OCI-LY7 (cell line): ENCODE measurements around the gene RANBP17. TPM values are rescaled to one million over a fixed set of nuclear protein-coding genes. Genes with fewer than 3 reads are reported as not detected.
"Not testable (repeated sequence)": the region's sequence is repeated elsewhere in the genome, so short reads cannot be mapped to it uniquely, and the experiment has no call there.

Experiments used
- BruUV-seq: library from RNA; stranded (reverse); fragments of 400-500 nt; replicated peaks from 2 replicates; lab custom pipeline; 2021; lab: Mats Ljungman, UMichigan
- CTCF ChIA-PET: fragments of 300-600 bp; sonication (Branson Sonifier 250); formaldehyde crosslinking; loops from one replicate; lab custom pipeline; 2022; ENCODE audit warnings: antibody characterized with exemption; ENCODE audit not compliant: unreplicated experiment; lab: Charles Lee
- POLR2A ChIA-PET: fragments of 300-600 bp; sonication (Branson Sonifier 250); formaldehyde crosslinking; loops from one replicate; lab custom pipeline; 2022; ENCODE audit warnings: antibody characterized with exemption; lab: Charles Lee
- DNase-seq: peaks from one replicate; pipeline ENCODE4 v3.0.0-alpha.2; 2015; ENCODE audit warnings: low spot score
- H2AFZ ChIP-seq: fragments of 200-600 bp; sonication (generic), shearing (Covaris generic); 2 replicates; pipeline ENCODE4 v1.6.1; 2014; ENCODE audit warnings: mild to moderate bottlenecking, antibody characterized with exemption, low read length, moderate library complexity
- H3K27ac ChIP-seq: fragments of 200-600 bp; sonication (generic); 2 replicates; pipeline ENCODE4 v1.5.1; 2014; ENCODE audit warnings: mixed run types, low read depth, mild to moderate bottlenecking, moderate library complexity, low read length, inconsistent platforms; ENCODE audit not compliant: poor library complexity, severe bottlenecking
- H3K36me3 ChIP-seq: fragments of 200-600 bp; sonication (generic); 2 replicates; pipeline ENCODE4 v1.6.1; 2014; ENCODE audit warnings: mild to moderate bottlenecking, antibody characterized with exemption, low read length, moderate library complexity, mixed read lengths; ENCODE audit not compliant: insufficient read depth
- H3K4me1 ChIP-seq: fragments of 200-600 bp; sonication (generic); 2 replicates; pipeline ENCODE4 v1.5.1; 2014; ENCODE audit warnings: mild to moderate bottlenecking, low read length; ENCODE audit not compliant: insufficient read depth, poor library complexity, severe bottlenecking
- H3K4me2 ChIP-seq: fragments of 200-600 bp; sonication (generic); 2 replicates; pipeline ENCODE4 v1.6.1; 2014; ENCODE audit warnings: mild to moderate bottlenecking, low read length
- H3K4me3 ChIP-seq: fragments of 200-600 bp; sonication (generic); 2 replicates; pipeline ENCODE4 v1.5.1; 2014; ENCODE audit warnings: mild to moderate bottlenecking, low read depth, low read length; ENCODE audit not compliant: poor library complexity, severe bottlenecking
- H3K79me2 ChIP-seq: fragments of 200-600 bp; sonication (generic); 2 replicates; pipeline ENCODE4 v1.6.1; 2016; ENCODE audit warnings: low read depth, mild to moderate bottlenecking, low read length, moderate library complexity, mixed read lengths; ENCODE audit not compliant: insufficient read depth
- H3K9me2 ChIP-seq: fragments of 200-600 bp; sonication (generic); 2 replicates; pipeline ENCODE4 v1.6.1; 2016; ENCODE audit warnings: mild to moderate bottlenecking, low read length, mixed read lengths; ENCODE audit not compliant: insufficient read depth
- H3K9me3 ChIP-seq: fragments of 200-600 bp; sonication (generic); 2 replicates; pipeline ENCODE4 v1.6.1; 2014; ENCODE audit warnings: mild to moderate bottlenecking, mixed run types, low read length, mixed read lengths
- H4K20me1 ChIP-seq: fragments of 200-600 bp; sonication (generic); 2 replicates; pipeline ENCODE4 v1.6.1; 2014; ENCODE audit warnings: mild to moderate bottlenecking, antibody characterized with exemption, low read length, moderate library complexity, mixed read lengths; ENCODE audit not compliant: insufficient read depth
- EZH2phosphoT487 ChIP-seq: fragments of 200-600 bp; sonication (generic); IDR thresholded peaks from 2 replicates; pipeline ENCODE4 v1.6.1; 2018; ENCODE audit warnings: low read depth, borderline replicate concordance, mild to moderate bottlenecking, mixed run types, antibody characterized with exemption, low read length, moderate library complexity, mixed read lengths
- intact Hi-C: fragments of 100-400 bp; cut with micrococcal nuclease; formaldehyde crosslinking; loops from one replicate; pipeline ENCODE4 v1.10.0; 2022; ENCODE audit not compliant: unreplicated experiment
- total RNA-seq, 2 experiments: library from RNA; depleted of rRNA in 1 of 2; stranded (reverse); fragments of >200 nt in 1 of 2; shearing (Covaris generic) in 1 of 2; gene quantifications; 2 replicates each; pipeline ENCODE4 v1.2.3, GENCODE V29; 2014 to 2022
- TF ChIP-seq, protein P1 (sequence below): fragments of 200-600 bp; sonication (generic); conservative IDR thresholded peaks from 2 replicates; pipeline ENCODE4 v1.5.1; 2014; ENCODE audit warnings: mild to moderate bottlenecking, antibody characterized with exemption, low read length, moderate library complexity, mixed read lengths

The RANBP17 gene
- total RNA-seq, 2 experiments from 2014 or later: not detected

DNA sequence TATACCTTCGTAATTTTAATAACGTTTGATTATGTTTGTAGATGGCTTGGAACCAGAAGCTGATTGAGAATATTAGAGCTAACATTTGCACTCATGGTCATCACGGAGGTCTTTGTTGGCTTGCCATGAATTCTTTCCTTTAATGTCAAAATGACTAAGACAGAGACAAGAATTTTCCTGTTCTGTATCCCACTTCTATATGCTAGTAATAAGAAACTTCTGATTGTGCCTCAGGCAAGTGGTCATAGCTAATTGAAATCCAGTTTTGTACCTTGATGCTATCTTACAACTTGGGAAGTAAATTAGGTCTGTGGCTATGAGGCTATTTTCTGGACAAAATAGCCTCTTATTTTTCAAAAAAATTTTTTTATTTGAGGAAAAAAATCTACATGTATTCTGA is 167.6 kb downstream of the RANBP17 start:
- Histone ChIP-seq H3K9me3 (no peaks in the 10 kb centered on the region), H3K4me1 (no peaks in the 10 kb centered on the region), H4K20me1 (no peaks in the 10 kb centered on the region), H3K4me3 (no peak overlapping the region), H2AFZ (no peak overlapping the region), H3K9me2 (no peaks in the 10 kb centered on the region), H3K79me2 (no peaks in the 10 kb centered on the region), H3K36me3 (no peaks in the 10 kb centered on the region), H3K27ac (no peak overlapping the region), H3K4me2 (no peak overlapping the region)
- CTCF ChIA-PET: no interaction called here
- no TSS peak for BruUV-seq
- POLR2A ChIA-PET: no interaction called here
- intact Hi-C loops: no loop called here
- TF ChIP-seq, protein P1, sequence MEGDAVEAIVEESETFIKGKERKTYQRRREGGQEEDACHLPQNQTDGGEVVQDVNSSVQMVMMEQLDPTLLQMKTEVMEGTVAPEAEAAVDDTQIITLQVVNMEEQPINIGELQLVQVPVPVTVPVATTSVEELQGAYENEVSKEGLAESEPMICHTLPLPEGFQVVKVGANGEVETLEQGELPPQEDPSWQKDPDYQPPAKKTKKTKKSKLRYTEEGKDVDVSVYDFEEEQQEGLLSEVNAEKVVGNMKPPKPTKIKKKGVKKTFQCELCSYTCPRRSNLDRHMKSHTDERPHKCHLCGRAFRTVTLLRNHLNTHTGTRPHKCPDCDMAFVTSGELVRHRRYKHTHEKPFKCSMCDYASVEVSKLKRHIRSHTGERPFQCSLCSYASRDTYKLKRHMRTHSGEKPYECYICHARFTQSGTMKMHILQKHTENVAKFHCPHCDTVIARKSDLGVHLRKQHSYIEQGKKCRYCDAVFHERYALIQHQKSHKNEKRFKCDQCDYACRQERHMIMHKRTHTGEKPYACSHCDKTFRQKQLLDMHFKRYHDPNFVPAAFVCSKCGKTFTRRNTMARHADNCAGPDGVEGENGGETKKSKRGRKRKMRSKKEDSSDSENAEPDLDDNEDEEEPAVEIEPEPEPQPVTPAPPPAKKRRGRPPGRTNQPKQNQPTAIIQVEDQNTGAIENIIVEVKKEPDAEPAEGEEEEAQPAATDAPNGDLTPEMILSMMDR: no peak
- no peak for TF ChIP-seq EZH2phosphoT487
- DNase-seq: no peak

DNA sequence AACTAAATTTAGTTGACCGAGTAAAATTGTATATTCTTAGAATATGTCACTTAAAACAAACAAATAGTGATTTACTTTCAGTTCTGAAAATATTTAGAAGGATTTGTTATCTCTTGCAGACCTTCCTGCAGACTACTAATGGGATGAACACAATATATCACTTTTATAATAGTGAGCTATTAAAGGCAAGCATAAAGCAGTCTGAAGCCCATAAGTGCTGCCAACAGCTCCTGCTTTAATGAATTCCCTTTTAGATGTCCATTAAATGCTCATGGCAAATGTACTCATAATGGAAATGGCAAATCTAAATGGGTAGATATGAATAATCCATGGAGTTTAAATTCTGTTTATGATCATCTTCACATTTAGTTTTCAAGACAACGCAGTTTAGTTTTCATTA is 170.2 kb downstream of the RANBP17 start:
- Histone ChIP-seq H3K36me3 (no peaks in the 10 kb centered on the region), H3K9me2 (no peaks in the 10 kb centered on the region), H4K20me1 (no peaks in the 10 kb centered on the region), H2AFZ (no peak overlapping the region), H3K9me3 (no peaks in the 10 kb centered on the region), H3K79me2 (no peaks in the 10 kb centered on the region), H3K4me3 (no peak overlapping the region), H3K4me1 (no peaks in the 10 kb centered on the region), H3K27ac (no peak overlapping the region), H3K4me2 (no peak overlapping the region)
- no TSS peak for BruUV-seq
- no peak for DNase-seq
- intact Hi-C loops: no loop called here
- TF ChIP-seq, protein P1: no peak
- no peak for TF ChIP-seq EZH2phosphoT487
- CTCF ChIA-PET: no interaction called here
- POLR2A ChIA-PET: interaction anchor here (0.6 to 0.9 kb wide), 2 partner anchors 15 to 220 kb away, joined by 3 read pairs; no protein-coding TSS in a partner anchor

DNA sequence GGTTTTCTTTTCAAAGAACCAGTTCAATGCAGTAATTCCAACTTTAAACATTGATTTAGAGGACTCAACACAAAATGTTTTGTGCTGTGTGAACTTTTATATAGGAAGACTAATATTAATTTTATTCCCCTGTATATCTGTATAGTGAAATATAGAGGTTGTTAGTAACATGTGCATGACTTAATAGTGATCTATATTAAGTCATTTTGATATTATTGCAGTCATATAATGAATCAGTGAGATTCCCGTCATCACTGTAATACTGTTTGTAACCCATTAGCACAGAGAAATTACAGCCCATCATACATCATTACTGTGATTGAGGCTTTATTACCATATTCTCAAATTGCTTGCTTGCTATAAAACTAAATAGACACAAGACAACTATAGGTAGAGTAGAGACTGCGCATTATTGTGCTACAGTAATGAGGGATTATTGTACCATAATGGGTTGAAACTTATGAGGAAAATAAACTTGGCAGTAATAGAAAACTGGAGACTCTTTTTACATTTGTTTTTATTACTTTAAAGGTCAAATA is 170.7 kb downstream of the RANBP17 start:
- H3K4me1 ChIP-seq: no peaks in the 10 kb centered on the region
- no peaks in the 10 kb centered on the region for H3K79me2 ChIP-seq
- TF ChIP-seq, protein P1: no peak
- TF ChIP-seq EZH2phosphoT487: no peak
- H4K20me1 ChIP-seq: no peaks in the 10 kb centered on the region
- H2AFZ ChIP-seq: no peak overlapping the region
- no peak for DNase-seq
- POLR2A ChIA-PET: interaction anchor here (0.9 kb wide), 1 partner anchor 15 kb away, joined by 3 read pairs; no protein-coding TSS in a partner anchor
- CTCF ChIA-PET: no interaction called here
- H3K4me3 ChIP-seq: no peak overlapping the region
- no TSS peak for BruUV-seq
- H3K4me2 ChIP-seq: no peak overlapping the region
- intact Hi-C loops: no loop called here
- H3K9me3 ChIP-seq: no peaks in the 10 kb centered on the region
- no peaks in the 10 kb centered on the region for H3K36me3 ChIP-seq
- no peak overlapping the region for H3K27ac ChIP-seq
- no peaks in the 10 kb centered on the region for H3K9me2 ChIP-seq

DNA sequence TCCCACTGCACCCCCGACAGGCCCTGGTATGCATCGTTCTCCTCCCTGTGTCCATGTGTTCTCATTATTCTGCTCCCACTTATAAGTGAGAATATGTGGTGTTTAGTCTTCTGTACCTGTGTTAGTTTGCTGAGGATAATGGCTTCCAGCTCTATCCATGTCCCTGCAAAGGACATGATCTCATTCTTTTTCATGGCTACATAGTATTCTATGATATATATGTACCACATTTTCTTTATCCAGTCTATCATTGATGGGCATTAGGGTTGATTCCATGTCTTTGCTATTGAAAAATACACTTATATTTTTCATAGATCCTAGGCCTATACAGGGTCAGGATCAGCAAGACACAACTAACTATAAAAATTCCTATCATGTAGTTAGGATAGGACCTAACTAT is 180.1 kb downstream of the RANBP17 start:
- DNase-seq, CTCF ChIA-PET, H3K9me2 ChIP-seq, H3K36me3 ChIP-seq, H3K79me2 ChIP-seq, H2AFZ ChIP-seq, H3K9me3 ChIP-seq, H3K27ac ChIP-seq, H3K4me2 ChIP-seq, H3K4me3 ChIP-seq, H4K20me1 ChIP-seq, BruUV-seq, POLR2A ChIA-PET, H3K4me1 ChIP-seq, intact Hi-C loops: not testable (repeated sequence)
